Liver (tissue), 9 donors: ENCODE results near the gene TBC1D1. TPM values are rescaled to one million over a fixed set of nuclear protein-coding genes. Genes with fewer than 3 reads are reported as not detected.

ENCODE experiments used
- DNase-seq: peaks from one replicate; pipeline ENCODE4 v3.0.0-alpha.2; 2017; ENCODE audit warnings: low spot score
- H3K27ac ChIP-seq, 2 donors: one replicate each; pipeline ENCODE4 v1.7.0; 2013; ENCODE audit warnings: inconsistent platforms in 2 of 2, low read length in 2 of 2, control low read depth in 1 of 2, low read depth in 1 of 2, mild to moderate bottlenecking in 1 of 2
- H3K27me3 ChIP-seq, 4 donors: one replicate each; pipeline versions ENCODE4 v1.6.1 to v1.7.0; 2013; ENCODE audit warnings: low read length in 3 of 4, inconsistent platforms in 1 of 4, mild to moderate bottlenecking in 1 of 4, moderate library complexity in 1 of 4; ENCODE audit not compliant: control insufficient read depth in 4 of 4, insufficient read depth in 4 of 4
- H3K36me3 ChIP-seq, 4 donors: one replicate each; pipeline versions ENCODE4 v1.6.1 to v1.7.0; 2013; ENCODE audit warnings: low read length in 3 of 4, mild to moderate bottlenecking in 3 of 4, low read depth in 1 of 4, moderate library complexity in 1 of 4; ENCODE audit not compliant: control insufficient read depth in 4 of 4, insufficient read depth in 3 of 4
- H3K4me1 ChIP-seq, 4 donors: one replicate each; pipeline versions ENCODE4 v1.6.1 to v1.7.0; 2013; ENCODE audit warnings: low read length in 3 of 4, mild to moderate bottlenecking in 3 of 4, moderate library complexity in 1 of 4; ENCODE audit not compliant: control insufficient read depth in 4 of 4, insufficient read depth in 4 of 4
- H3K4me3 ChIP-seq, 3 donors: one replicate each; pipeline versions ENCODE4 v1.6.1 to v1.7.0; 2013; ENCODE audit warnings: low read length in 3 of 3, control low read depth in 1 of 3, low read depth in 1 of 3, mild to moderate bottlenecking in 1 of 3
- H3K9ac ChIP-seq, 2 donors: one replicate each; pipeline ENCODE4 v1.7.0; 2013; ENCODE audit warnings: low read length in 2 of 2, mild to moderate bottlenecking in 2 of 2, moderate library complexity in 2 of 2, control low read depth in 1 of 2, low read depth in 1 of 2
- H3K9me3 ChIP-seq, 4 donors: one replicate each; pipeline versions ENCODE4 v1.6.1 to v1.7.0; 2013; ENCODE audit warnings: low read length in 3 of 4; ENCODE audit not compliant: control insufficient read depth in 4 of 4
- ATF3 ChIP-seq: IDR thresholded peaks from 2 replicates; pipeline ENCODE4 v1.6.1; 2016; ENCODE audit warnings: antibody characterized with exemption
- EGR1 ChIP-seq, 2 donors: IDR thresholded peaks; 2 replicates each; pipeline ENCODE4 v1.6.1; 2016 to 2018; ENCODE audit warnings: antibody characterized with exemption in 2 of 2, low read depth in 2 of 2
- FOXA2 ChIP-seq: IDR thresholded peaks from 2 replicates; pipeline ENCODE4 v1.6.1; 2016; ENCODE audit warnings: antibody characterized with exemption
- GABPA ChIP-seq, 2 donors: IDR thresholded peaks in 1 of 2; conservative IDR thresholded peaks in 1 of 2; 2 replicates each; pipeline ENCODE4 v1.6.1; 2016; ENCODE audit warnings: antibody characterized with exemption in 2 of 2, mild to moderate bottlenecking in 1 of 2, moderate library complexity in 1 of 2
- HNF4A ChIP-seq, 2 donors: conservative IDR thresholded peaks; 2 replicates each; pipeline ENCODE4 v1.6.1; 2016; ENCODE audit warnings: antibody characterized with exemption in 2 of 2, mild to moderate bottlenecking in 2 of 2
- HNF4G ChIP-seq: IDR thresholded peaks from 2 replicates; pipeline ENCODE4 v1.6.1; 2016; ENCODE audit warnings: antibody characterized with exemption
- JUND ChIP-seq, 2 donors: IDR thresholded peaks; 2 replicates each; pipeline ENCODE4 v1.6.1; 2016; ENCODE audit warnings: antibody characterized with exemption in 2 of 2
- RAD21 ChIP-seq, 2 donors: IDR thresholded peaks; 2 replicates each; pipeline ENCODE4 v1.6.1; 2016; ENCODE audit warnings: antibody characterized with exemption in 2 of 2, mild to moderate bottlenecking in 2 of 2
- SP1 ChIP-seq: IDR thresholded peaks from 2 replicates; pipeline ENCODE4 v1.6.1; 2018; ENCODE audit warnings: antibody characterized with exemption, mild to moderate bottlenecking
- TAF1 ChIP-seq: conservative IDR thresholded peaks from 2 replicates; pipeline ENCODE4 v1.6.1; 2016; ENCODE audit warnings: antibody characterized with exemption, mild to moderate bottlenecking
- YY1 ChIP-seq: IDR thresholded peaks from 2 replicates; pipeline ENCODE4 v1.6.1; 2016; ENCODE audit warnings: antibody characterized with exemption, mild to moderate bottlenecking
- WGBS: extraction: QIAGEN DNeasy Blood & Tissue Kit; methylation state at CpG from one replicate; pipeline ENCODE4 v1.1.7; 2013; 5-methylcytosine and 5-hydroxymethylcytosine counted together
- polyA plus RNA-seq, 2 donors: library from polyadenylated mRNA; stranded (reverse) in 1 of 2; unstranded in 1 of 2; fragments of 200-250 nt in 1 of 2; fragments of >200 nt in 1 of 2; fragmentation: Nextera tagmentation in 1 of 2; extraction: Ambion mirVana in 1 of 2; gene quantifications; one replicate each; pipeline versions ENCODE4 v1.2.1 to v1.2.3, GENCODE V29; 2013 to 2015
- total RNA-seq, 2 donors: library from RNA; depleted of rRNA; stranded (reverse); fragments of >200 nt; gene quantifications; one replicate each; pipeline ENCODE4 v1.2.3, GENCODE V29; 2014
- TF ChIP-seq, protein P1 (sequence below): IDR thresholded peaks from 2 replicates; pipeline ENCODE4 v1.6.1; 2016; ENCODE audit warnings: antibody characterized with exemption
- TF ChIP-seq, protein P2 (sequence below): fragments of 150-350 bp; IDR thresholded peaks from 2 replicates; pipeline ENCODE4 v1.5.1; 2017; ENCODE audit warnings: improper control_type of control experiment, low read depth, low read length; ENCODE audit not compliant: missing input control
- TF ChIP-seq, protein P3 (sequence below): IDR thresholded peaks from 2 replicates; pipeline ENCODE4 v1.6.1; 2016; ENCODE audit warnings: antibody characterized with exemption, mild to moderate bottlenecking
- TF ChIP-seq, protein P4 (sequence below): IDR thresholded peaks from 2 replicates; pipeline ENCODE4 v1.6.1; 2016; ENCODE audit warnings: antibody characterized with exemption
- donor health status: healthy.
- donor health status: healthy.
- donor health status: healthy.
- donor health status: healthy.
- donor health status: healthy.

TBC1D1 gene
- total and polyA plus RNA-seq, 4 donors: 15.6 to 41.4 (median 20.9) TPM

- TF ChIP-seq, protein P1, sequence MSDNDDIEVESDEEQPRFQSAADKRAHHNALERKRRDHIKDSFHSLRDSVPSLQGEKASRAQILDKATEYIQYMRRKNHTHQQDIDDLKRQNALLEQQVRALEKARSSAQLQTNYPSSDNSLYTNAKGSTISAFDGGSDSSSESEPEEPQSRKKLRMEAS: no peak
- TF ChIP-seq FOXA2 (no peak), GABPA (IDR thresholded peaks at IDR 0.05 in 1 of 2, conservative IDR thresholded peaks at IDR 0.05 in 1 of 2) (no peak), TAF1 (no peak), HNF4A (conservative IDR thresholded peaks at IDR 0.05) (no peak), SP1 (no peak), RAD21 (IDR thresholded peaks at IDR 0.05) (no peak), YY1 (no peak)
- TF ChIP-seq, protein P2, sequence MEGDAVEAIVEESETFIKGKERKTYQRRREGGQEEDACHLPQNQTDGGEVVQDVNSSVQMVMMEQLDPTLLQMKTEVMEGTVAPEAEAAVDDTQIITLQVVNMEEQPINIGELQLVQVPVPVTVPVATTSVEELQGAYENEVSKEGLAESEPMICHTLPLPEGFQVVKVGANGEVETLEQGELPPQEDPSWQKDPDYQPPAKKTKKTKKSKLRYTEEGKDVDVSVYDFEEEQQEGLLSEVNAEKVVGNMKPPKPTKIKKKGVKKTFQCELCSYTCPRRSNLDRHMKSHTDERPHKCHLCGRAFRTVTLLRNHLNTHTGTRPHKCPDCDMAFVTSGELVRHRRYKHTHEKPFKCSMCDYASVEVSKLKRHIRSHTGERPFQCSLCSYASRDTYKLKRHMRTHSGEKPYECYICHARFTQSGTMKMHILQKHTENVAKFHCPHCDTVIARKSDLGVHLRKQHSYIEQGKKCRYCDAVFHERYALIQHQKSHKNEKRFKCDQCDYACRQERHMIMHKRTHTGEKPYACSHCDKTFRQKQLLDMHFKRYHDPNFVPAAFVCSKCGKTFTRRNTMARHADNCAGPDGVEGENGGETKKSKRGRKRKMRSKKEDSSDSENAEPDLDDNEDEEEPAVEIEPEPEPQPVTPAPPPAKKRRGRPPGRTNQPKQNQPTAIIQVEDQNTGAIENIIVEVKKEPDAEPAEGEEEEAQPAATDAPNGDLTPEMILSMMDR: no peak
- TF ChIP-seq, protein P3, sequence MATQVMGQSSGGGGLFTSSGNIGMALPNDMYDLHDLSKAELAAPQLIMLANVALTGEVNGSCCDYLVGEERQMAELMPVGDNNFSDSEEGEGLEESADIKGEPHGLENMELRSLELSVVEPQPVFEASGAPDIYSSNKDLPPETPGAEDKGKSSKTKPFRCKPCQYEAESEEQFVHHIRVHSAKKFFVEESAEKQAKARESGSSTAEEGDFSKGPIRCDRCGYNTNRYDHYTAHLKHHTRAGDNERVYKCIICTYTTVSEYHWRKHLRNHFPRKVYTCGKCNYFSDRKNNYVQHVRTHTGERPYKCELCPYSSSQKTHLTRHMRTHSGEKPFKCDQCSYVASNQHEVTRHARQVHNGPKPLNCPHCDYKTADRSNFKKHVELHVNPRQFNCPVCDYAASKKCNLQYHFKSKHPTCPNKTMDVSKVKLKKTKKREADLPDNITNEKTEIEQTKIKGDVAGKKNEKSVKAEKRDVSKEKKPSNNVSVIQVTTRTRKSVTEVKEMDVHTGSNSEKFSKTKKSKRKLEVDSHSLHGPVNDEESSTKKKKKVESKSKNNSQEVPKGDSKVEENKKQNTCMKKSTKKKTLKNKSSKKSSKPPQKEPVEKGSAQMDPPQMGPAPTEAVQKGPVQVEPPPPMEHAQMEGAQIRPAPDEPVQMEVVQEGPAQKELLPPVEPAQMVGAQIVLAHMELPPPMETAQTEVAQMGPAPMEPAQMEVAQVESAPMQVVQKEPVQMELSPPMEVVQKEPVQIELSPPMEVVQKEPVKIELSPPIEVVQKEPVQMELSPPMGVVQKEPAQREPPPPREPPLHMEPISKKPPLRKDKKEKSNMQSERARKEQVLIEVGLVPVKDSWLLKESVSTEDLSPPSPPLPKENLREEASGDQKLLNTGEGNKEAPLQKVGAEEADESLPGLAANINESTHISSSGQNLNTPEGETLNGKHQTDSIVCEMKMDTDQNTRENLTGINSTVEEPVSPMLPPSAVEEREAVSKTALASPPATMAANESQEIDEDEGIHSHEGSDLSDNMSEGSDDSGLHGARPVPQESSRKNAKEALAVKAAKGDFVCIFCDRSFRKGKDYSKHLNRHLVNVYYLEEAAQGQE: no peak
- H3K9me3 ChIP-seq: no peaks in the 10 kb centered on the region
- H3K4me3 ChIP-seq: no peak overlapping the region
- peaks cover 0 to 11% (median 3%) of the 10 kb centered on the region in 4 donors for H3K36me3 ChIP-seq
- H3K4me1 ChIP-seq: peaks cover 5 to 47% (median 35%) of the 10 kb centered on the region in 4 donors
- no peak overlapping the region for H3K9ac ChIP-seq
- H3K27me3 ChIP-seq: no peaks in the 10 kb centered on the region
- WGBS: 93% methylated on average over 4 of the region's 4 CpGs
- no peak for DNase-seq
- no peak overlapping the region for H3K27ac ChIP-seq
Measured at GRCh38 chr4:38138363-38138762, 247.5 kb downstream of the TBC1D1 start.

- Histone ChIP-seq H3K9ac (no peak overlapping the region), H3K27ac (peak overlapping the region; percentile 38 to 52), H3K36me3 (peaks cover 0 to 11% (median 3%) of the 10 kb centered on the region in 4 donors), H3K27me3 (no peaks in the 10 kb centered on the region), H3K9me3 (no peaks in the 10 kb centered on the region), H3K4me3 (no peak overlapping the region), H3K4me1 (peaks cover 5 to 40% (median 26%) of the 10 kb centered on the region in 4 donors)
- WGBS: 97% methylated on average over 4 of the region's 4 CpGs
- TF ChIP-seq, protein P3: no peak
- TF ChIP-seq GABPA (IDR thresholded peaks at IDR 0.05 in 1 of 2, conservative IDR thresholded peaks at IDR 0.05 in 1 of 2) (no peak), TAF1 (no peak), RAD21 (IDR thresholded peaks at IDR 0.05) (no peak), FOXA2 (no peak), SP1 (no peak), YY1 (no peak), ATF3 (no peak), HNF4G (no peak), EGR1 (IDR thresholded peaks at IDR 0.05; ENCODE audit: low read depth in 2 of 2) (no peak), JUND (IDR thresholded peaks at IDR 0.05) (no peak)
- TF ChIP-seq, protein P2: no peak
- TF ChIP-seq, protein P4, sequence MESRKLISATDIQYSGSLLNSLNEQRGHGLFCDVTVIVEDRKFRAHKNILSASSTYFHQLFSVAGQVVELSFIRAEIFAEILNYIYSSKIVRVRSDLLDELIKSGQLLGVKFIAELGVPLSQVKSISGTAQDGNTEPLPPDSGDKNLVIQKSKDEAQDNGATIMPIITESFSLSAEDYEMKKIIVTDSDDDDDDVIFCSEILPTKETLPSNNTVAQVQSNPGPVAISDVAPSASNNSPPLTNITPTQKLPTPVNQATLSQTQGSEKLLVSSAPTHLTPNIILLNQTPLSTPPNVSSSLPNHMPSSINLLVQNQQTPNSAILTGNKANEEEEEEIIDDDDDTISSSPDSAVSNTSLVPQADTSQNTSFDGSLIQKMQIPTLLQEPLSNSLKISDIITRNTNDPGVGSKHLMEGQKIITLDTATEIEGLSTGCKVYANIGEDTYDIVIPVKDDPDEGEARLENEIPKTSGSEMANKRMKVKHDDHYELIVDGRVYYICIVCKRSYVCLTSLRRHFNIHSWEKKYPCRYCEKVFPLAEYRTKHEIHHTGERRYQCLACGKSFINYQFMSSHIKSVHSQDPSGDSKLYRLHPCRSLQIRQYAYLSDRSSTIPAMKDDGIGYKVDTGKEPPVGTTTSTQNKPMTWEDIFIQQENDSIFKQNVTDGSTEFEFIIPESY: no peak
- TF ChIP-seq, protein P1: no peak
- DNase-seq: no peak
Measured at GRCh38 chr4:38139187-38139586, 248.3 kb downstream of the TBC1D1 start.
